Activated CD8-positive, alpha-beta T cell treated with anti-CD3 and anti-CD28 coated beads for 36 hours (primary cell): Measurements from ENCODE around the gene KLF15. TPM values are rescaled to one million over a fixed set of nuclear protein-coding genes. Genes with fewer than 3 reads are reported as not detected.
"Not testable (repeated sequence)": the region's sequence is repeated elsewhere in the genome, so short reads cannot be mapped to it uniquely, and the experiment has no call there.

ENCODE experiments used
- ATAC-seq: fragments of 200-7000 bp; cut with Tn5 transposase; one replicate; pipeline ENCODE4 v1.10.0; 2021; ENCODE audit warnings: mild to moderate bottlenecking, moderate library complexity
- CTCF ChIA-PET: fragments of 350-600 bp; sonication (Branson Sonifier 250); formaldehyde crosslinking; loops from one replicate; lab custom pipeline; 2021; ENCODE audit warnings: antibody characterized with exemption; lab: Charles Lee
- POLR2A ChIA-PET: fragments of 350-600 bp; sonication (Branson Sonifier 250); formaldehyde crosslinking; loops from one replicate; lab custom pipeline; 2021; ENCODE audit warnings: antibody characterized with exemption; lab: Charles Lee
- DNase-seq: peaks from one replicate; pipeline ENCODE4 v3.0.0-alpha.2; 2020
- H3K27ac Mint-ChIP-seq: one replicate; pipeline ENCODE4 v1.8.0; 2021; ENCODE audit warnings: mild to moderate bottlenecking, mixed read lengths
- H3K27me3 Mint-ChIP-seq: one replicate; pipeline ENCODE4 v1.8.0; 2021; ENCODE audit warnings: mixed read lengths
- H3K36me3 Mint-ChIP-seq: one replicate; pipeline ENCODE4 v1.8.0; 2021; ENCODE audit warnings: low read depth, mixed read lengths
- H3K4me1 Mint-ChIP-seq: one replicate; pipeline ENCODE4 v1.8.0; 2021; ENCODE audit warnings: low read depth, mixed read lengths
- H3K4me3 Mint-ChIP-seq: one replicate; pipeline ENCODE4 v1.8.0; 2021; ENCODE audit warnings: mild to moderate bottlenecking, moderate library complexity, mixed read lengths
- H3K9me3 Mint-ChIP-seq: one replicate; pipeline ENCODE4 v1.8.0; 2021; ENCODE audit warnings: mixed read lengths
- intact Hi-C: fragments of 100-400 bp; cut with micrococcal nuclease; formaldehyde crosslinking; loops from one replicate; pipeline ENCODE4 v1.10.0; 2022
- total RNA-seq, 2 experiments: library from RNA; stranded (reverse); gene quantifications; one replicate each; pipeline ENCODE4 v1.2.3, GENCODE V29; 2021
- TF ChIP-seq, protein P1 (sequence below): fragments of 200-600 bp; IDR thresholded peaks from one replicate; pipeline ENCODE4 v1.8.0; 2022; ENCODE audit warnings: antibody characterized with exemption, mild to moderate bottlenecking

The KLF15 gene
- total RNA-seq, 2 experiments from 2014 or later = 0.11 TPM; not detected in 1

- TF ChIP-seq, protein P1, sequence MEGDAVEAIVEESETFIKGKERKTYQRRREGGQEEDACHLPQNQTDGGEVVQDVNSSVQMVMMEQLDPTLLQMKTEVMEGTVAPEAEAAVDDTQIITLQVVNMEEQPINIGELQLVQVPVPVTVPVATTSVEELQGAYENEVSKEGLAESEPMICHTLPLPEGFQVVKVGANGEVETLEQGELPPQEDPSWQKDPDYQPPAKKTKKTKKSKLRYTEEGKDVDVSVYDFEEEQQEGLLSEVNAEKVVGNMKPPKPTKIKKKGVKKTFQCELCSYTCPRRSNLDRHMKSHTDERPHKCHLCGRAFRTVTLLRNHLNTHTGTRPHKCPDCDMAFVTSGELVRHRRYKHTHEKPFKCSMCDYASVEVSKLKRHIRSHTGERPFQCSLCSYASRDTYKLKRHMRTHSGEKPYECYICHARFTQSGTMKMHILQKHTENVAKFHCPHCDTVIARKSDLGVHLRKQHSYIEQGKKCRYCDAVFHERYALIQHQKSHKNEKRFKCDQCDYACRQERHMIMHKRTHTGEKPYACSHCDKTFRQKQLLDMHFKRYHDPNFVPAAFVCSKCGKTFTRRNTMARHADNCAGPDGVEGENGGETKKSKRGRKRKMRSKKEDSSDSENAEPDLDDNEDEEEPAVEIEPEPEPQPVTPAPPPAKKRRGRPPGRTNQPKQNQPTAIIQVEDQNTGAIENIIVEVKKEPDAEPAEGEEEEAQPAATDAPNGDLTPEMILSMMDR = no peak
- DNase-seq = no peak
- CTCF ChIA-PET = no interaction called here
- POLR2A ChIA-PET = no interaction called here
- no peak for ATAC-seq
- no peaks in the 10 kb centered on the region for H3K27me3 Mint-ChIP-seq
- H3K27ac Mint-ChIP-seq = no peak overlapping the region
- no peaks in the 10 kb centered on the region for H3K9me3 Mint-ChIP-seq
- no peaks in the 10 kb centered on the region for H3K36me3 Mint-ChIP-seq
- H3K4me1 Mint-ChIP-seq = no peaks in the 10 kb centered on the region
- H3K4me3 Mint-ChIP-seq = no peak overlapping the region
- intact Hi-C loops = no loop called here
These were observed 18.4 kb downstream of the KLF15 start for GRCh38 chr3:126338790-126339288.

DNA sequence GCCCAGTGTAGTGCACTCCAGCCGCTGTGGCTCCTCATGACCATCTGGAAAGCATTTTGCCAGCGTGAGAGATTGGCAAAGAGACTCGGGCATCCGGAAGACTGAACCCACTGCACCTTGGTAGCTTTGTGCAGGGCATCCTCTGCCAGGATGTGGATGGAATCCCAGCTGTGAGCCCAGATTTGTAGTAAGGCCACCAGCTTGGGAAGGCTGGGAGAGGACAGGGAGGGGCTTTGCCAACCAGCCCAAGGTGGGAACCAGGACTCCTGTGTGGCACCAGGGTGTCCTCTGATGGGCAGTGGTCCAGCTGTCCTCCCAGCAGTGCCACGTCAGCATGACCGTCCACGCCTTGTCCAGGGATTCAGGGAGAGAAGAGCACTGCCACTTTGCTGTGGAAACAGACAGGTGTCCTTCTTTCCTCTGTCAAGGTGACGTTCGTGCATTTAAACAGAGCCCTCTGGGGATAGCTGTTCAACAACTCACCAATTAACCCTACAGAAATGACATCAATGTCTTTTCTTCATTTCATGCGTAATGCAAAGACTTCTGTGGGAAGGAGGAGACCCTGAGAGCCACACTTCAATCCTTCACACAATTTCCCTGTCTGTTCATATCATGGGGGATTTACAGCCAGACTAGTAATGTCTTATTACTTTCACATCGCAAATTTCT is 19.1 kb downstream of the KLF15 start:
- no peaks in the 10 kb centered on the region for H3K4me1 Mint-ChIP-seq
- no peak for DNase-seq

DNA sequence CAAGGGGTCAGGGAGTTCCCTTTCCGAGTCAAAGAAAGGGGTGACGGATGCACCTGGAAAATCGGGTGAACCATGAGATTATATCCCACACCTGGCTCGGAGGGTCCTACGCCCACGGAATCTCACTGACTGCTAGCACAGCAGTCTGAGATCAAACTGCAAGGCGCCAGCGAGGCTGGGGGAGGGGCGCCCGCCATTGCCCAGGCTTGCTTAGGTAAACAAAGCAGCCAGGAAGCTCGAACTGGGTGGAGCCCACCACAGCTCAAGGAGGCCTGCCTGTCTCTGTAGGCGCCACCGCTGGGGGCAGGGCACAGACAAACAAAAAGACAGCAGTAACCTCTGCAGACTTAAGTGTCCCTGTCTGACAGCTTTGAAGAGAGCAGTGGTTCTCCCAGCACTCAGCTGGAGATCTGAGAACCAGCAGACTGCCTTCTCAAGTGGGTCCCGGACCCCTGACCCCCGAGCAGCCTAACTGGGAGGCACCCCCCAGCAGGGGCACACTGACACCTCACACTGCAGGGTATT is 25.3 kb downstream of the KLF15 start:
- CTCF ChIA-PET, intact Hi-C loops, DNase-seq, H3K4me3 Mint-ChIP-seq, ATAC-seq, H3K36me3 Mint-ChIP-seq, POLR2A ChIA-PET, H3K27ac Mint-ChIP-seq, H3K4me1 Mint-ChIP-seq: not testable (repeated sequence)
- Mint-ChIP-seq H3K9me3 (peaks cover 11% of the 10 kb centered on the region), H3K27me3 (peaks cover 19% of the 10 kb centered on the region)

More for the DNA sequence above, 19.1 kb downstream of the KLF15 start:
- H3K4me3 Mint-ChIP-seq = no peak overlapping the region
- intact Hi-C loops = no loop called here
- ATAC-seq = no peak
- no peak overlapping the region for H3K27ac Mint-ChIP-seq
- H3K36me3 Mint-ChIP-seq = no peaks in the 10 kb centered on the region
- TF ChIP-seq, protein P1 = no peak
- H3K9me3 Mint-ChIP-seq = no peaks in the 10 kb centered on the region
- ChIA-PET CTCF (no interaction called here), POLR2A (no interaction called here)
- H3K27me3 Mint-ChIP-seq = no peaks in the 10 kb centered on the region

- peaks cover 13% of the 10 kb centered on the region for H3K9me3 Mint-ChIP-seq
- intact Hi-C loops = no loop called here
- H3K4me1 Mint-ChIP-seq = no peaks in the 10 kb centered on the region
- TF ChIP-seq, protein P1 = no peak
- CTCF ChIA-PET = no interaction called here
- H3K36me3 Mint-ChIP-seq = peaks cover 4% of the 10 kb centered on the region
- no peak for ATAC-seq
- H3K4me3 Mint-ChIP-seq = no peak overlapping the region
- no peak overlapping the region for H3K27ac Mint-ChIP-seq
- POLR2A ChIA-PET = no interaction called here
- H3K27me3 Mint-ChIP-seq = peaks cover 19% of the 10 kb centered on the region
- no peak for DNase-seq
These were observed 27.1 kb downstream of the KLF15 start for GRCh38 chr3:126329927-126330725.

DNA sequence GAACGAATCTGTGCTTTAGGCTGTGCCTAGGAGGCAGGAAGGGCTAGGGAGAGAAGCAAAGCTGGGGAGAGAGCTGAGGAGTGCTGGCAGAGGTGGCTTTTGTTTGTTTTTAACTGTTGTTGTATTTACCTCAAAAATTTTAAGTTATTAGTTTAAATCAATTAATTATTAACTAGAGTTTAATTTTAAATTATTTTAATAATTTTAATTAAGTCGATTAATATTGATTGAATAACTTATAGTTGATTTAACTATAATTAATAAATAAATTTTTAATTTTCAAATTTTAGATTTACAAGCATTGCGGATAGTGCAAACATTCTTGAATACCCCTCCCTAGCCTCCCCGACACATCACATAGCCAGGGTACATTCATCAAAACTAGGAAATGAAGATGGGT is 30.6 kb downstream of the KLF15 start:
- DNase-seq (no peak), ATAC-seq (no peak)
- CTCF ChIA-PET = no interaction called here
- peaks cover 4% of the 10 kb centered on the region for H3K36me3 Mint-ChIP-seq
- TF ChIP-seq, protein P1 = no peak
- no peak overlapping the region for H3K4me3 Mint-ChIP-seq
- H3K9me3 Mint-ChIP-seq = peaks cover 13% of the 10 kb centered on the region
- no peaks in the 10 kb centered on the region for H3K4me1 Mint-ChIP-seq
- no peak overlapping the region for H3K27ac Mint-ChIP-seq
- intact Hi-C loops = no loop called here
- POLR2A ChIA-PET = no interaction called here
- H3K27me3 Mint-ChIP-seq = peaks cover 21% of the 10 kb centered on the region
